HG03460 (cell line): ENCODE data around the gene ATG5.
"Not testable (repeated sequence)": the region's sequence is repeated elsewhere in the genome, so short reads cannot be mapped to it uniquely, and the experiment has no call there.

ENCODE experiments used
- ATAC-seq: cut with Tn5 transposase; IDR thresholded peaks from one replicate; pipeline ENCODE4 v1.9.1; 2021; ENCODE audit not compliant: unreplicated experiment

ATG5 gene

DNA sequence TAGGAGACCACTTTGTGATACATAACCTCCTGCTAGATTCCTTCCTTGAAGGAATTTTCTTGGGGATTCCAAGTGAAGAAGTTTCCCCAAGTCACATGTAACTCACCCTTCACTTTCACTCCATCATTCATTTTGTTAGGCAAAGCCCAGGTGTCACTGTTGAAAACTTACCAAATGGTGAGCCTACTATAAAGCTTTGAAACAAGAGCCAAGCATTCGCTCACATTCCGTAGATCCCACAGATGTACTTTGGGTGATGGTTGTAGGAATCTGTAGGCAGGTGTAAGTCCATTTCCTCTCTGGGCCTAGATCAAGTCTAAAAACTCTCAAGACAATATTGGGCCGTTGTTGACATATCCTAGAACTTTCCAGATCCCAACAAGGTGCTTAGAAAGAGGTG lies 165.4 kb downstream of the ATG5 start:
- no peak for ATAC-seq

DNA sequence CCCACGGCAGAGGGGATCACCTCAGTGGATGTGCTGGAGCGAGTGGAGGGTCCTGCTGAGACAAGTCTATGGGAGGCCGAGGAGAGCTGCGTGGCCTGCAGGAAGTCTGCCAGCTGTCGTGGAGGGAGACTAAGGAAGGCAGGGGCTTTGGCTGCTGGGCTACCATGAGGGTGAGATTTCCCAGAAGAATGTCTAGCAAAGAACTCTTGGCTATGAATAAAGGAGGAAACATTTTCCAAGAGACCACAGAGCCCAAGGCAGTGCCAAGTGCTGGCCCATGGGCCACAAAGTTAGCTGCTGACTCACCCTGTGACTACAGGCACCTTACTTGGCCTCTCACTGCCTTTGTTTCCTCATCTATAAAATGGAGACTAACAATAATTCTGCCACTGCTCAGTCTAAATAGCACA lies 166.0 kb downstream of the ATG5 start:
- ATAC-seq: no peak

DNA sequence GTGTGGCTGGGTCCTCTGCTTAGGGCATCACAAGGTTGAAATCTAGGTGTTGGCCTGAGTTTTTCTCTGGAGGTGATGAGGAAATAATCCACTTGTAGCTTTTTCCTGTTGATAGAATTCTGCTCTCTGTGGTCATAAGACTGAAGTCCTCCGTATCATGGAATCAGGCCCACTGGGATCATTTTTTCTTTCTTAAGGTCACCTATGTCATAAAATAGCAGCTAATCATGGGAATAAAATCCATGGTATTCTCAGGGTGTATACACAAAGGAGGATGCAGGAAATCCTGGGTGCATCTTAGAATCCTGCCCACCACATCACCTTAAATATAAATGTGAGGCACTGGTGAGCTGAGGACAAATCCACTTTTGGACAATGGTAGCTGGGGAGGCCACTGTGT lies 166.7 kb downstream of the ATG5 start:
- ATAC-seq: no peak

DNA sequence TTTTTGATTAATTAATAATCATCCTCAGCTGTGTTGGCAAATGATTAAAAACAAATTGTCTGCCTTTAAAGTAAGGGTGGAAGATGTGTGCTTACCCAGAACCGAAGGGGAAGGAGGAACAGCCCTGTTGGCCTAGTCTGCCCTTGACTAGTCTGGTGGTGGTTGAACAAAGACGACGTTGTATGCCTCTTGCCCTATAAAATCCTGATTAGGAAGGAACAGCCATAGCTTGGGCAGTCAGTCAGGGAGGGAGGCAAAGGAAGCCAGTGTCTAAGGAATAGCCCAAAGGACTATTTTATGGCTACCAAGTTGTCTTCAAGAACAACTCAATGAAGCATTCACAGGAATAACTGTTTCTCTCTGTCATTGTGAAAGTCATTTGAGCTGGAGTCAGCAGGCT lies 168.7 kb downstream of the ATG5 start:
- no peak for ATAC-seq

DNA sequence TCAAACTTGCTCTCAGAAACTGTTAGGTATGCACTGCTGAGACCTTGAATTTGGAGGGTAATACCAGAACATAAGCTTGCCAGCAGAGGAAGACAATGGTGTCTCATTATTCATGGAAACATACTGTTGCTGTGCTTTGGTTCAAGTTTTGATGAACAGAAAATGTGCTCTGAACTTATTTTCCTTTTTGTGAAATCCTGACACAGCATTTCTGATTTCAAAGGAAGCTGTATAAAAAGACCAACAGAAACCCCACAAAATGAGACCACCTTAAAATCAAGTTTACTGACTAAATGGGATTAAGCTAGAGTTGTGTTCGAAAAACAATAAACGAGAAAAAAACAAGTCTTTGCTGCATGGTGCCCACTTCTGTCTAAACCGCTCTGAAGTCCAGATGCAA lies 169.1 kb downstream of the ATG5 start:
- ATAC-seq: no peak

DNA sequence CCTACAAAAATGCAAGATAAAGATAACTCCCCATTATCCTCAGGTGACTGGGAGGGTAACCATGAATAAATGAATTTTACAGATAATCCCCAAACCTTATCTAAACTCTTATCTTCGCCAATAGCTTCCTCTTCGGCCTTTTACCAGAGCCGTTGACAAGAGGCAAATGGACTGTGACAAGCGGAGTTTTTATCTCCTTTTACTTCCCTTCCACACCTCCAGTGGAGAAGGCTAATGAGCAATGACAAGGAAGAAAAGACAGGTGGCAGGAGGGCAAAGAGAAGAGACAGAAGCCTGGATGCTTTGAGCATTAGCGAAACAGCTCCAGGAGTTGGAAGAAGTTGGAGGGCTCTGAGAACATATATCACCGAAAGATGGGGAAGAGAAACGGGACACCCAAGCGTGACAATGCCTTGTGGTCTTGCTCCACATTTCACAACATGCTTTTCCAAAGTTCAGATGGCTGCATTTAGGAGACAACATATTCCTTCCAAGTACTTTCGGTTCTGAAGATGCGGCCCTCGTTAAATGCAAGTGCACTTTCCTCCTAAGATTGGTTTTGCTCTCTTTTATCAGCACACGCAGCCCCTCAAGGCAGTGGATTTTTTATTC lies 170.2 kb downstream of the ATG5 start:
- no peak for ATAC-seq

DNA sequence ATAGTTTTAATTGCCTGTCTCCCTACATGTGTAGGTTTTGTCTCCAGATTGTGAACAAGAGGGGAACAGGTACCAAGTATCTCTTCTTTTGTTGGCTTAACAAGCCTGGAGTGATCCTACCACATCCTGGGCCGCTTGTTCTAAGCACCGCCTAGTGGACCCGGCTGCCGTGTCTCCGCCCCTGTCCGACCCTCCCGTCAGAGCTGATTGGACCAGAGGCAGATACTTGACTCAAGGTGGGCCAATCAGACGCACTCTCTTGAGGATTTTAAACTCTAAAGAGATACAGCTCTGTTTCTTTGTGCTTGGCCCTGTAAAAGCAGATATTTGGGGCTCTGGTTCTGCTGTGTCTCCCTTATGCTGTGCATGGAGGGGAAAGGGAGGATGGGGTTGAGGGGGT lies 171.2 kb downstream of the ATG5 start:
- ATAC-seq: no peak

DNA sequence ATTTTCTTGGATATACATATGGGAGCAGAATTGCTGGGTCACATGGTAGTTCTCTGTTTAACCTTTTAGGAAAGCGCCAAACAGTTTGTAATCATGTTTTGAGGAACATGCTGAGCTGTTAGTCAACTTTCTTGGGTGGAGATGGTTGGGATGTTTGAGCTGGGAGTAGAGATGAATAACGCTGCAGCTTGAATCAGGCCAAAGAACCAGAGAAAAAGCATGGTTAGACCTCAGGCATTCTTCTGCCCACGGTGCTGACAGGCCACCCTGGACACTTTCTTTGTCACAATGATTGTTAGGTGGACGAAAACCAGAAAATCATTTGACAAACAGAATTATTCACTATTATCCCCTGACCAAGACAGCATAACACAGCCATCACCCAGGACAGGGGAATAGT lies 172.6 kb downstream of the ATG5 start:
- ATAC-seq: no peak

DNA sequence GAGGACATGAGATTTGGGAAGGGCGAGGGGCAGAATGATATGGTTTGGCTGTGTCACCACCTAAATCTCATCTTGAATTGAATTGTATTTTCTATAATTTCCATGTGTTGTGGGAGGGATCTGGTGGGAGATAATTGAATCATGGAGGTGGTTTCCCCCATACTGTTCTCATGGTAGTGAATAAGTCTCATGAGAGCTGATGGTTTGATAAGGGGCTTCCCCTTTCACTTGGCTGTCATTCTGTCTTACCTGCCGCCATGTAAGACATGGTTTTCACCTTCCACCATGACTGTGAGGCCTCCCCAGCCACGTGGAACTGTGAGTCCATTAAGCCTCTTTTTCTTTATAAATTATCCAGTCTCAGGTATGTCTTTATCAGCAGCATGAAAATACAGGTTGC lies 173.1 kb downstream of the ATG5 start:
- not testable (repeated sequence) for ATAC-seq

DNA sequence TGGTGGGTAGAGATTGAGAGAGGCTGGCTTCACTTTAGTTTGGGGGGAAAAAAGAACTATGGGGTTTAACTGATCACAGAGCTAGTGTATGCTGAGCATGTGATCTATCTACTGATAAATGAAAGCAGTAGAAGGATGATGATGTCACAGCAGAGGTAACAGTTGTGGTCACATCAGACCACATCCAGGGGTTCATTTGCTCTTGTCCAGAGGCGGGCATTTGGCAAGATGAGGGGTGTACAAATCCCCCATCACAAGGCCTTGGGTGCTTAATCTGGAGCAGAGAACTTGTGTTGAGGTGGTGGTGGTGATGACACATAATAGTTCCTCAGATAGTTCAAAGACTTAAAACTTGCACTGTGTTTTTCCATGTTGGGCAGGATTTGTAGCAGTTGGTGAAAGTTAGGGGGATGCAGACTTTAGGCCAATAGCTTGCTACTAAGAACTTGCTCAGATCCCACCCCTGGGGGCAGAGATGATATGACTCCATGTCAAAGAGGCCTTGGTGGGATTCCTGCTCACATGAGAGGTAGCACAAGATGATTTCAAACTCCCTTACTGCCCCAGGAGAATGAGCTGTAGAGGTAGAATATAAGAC lies 176.0 kb downstream of the ATG5 start:
- no peak for ATAC-seq

DNA sequence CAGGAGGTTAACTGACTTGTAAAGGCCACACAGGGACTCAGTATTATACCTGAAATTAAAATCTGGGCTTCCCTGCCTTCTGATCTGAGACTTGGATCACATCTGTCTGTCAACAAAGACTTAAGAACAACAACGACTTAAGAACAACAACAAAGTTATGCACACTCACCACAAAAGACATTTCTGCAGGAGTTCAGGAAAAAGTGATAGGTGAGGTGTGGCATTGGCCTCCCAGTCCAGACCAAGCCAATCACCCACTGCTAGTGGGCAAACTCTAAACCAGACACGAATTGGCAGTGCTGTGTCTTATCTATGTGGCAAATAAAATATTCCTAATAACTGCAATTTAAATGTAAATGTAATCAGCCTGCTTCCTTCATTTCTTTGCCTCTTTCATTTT lies 178.1 kb downstream of the ATG5 start:
- ATAC-seq: no peak

DNA sequence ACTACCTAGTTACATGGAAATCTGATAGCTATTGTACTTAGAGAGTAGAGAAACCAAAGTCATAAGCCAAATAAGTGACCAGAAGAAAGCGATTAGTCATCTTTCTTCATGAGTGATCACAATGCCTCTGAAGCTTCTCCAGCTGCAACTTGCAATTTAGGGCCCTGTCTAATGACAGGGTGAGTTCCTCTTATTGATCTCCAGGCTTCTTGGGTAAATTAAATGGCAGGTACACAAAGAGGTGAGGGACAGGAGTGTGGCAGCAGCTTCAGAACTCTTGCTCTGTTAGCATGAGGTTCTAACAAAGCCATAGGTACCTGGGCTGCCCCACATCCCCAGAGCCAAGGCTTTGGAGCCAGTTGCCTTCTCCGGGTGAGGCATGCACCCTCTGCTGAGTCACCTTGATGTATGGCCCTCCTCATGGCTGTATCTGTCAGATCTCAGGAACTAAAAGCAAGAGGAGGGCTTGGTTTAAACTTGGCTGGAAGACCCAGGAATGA lies 178.7 kb downstream of the ATG5 start:
- no peak for ATAC-seq

DNA sequence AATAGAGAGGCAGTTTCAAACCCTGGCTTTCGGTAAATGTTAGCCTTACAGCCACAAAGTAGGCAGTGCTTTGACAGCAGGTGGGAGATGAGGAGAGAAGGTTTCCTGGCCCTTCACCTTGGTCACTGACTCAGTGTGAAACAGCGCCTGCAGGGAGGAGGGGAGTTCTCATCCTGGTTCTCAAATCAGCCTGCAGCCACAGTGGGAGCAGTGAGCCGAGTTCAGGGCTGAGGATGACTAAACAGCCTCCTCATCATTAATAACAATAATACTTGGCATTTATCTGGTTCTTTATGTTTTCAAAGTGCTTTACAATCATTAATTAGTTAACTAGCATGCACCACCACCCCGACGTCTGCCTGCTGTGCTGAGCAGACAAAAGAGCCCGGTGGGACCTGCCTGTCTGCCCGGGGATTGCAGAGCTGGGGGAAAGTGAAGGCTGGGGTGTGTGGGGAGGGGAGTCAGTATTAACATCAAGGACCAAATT lies 179.8 kb downstream of the ATG5 start:
- peak; percentile 41 for ATAC-seq

DNA sequence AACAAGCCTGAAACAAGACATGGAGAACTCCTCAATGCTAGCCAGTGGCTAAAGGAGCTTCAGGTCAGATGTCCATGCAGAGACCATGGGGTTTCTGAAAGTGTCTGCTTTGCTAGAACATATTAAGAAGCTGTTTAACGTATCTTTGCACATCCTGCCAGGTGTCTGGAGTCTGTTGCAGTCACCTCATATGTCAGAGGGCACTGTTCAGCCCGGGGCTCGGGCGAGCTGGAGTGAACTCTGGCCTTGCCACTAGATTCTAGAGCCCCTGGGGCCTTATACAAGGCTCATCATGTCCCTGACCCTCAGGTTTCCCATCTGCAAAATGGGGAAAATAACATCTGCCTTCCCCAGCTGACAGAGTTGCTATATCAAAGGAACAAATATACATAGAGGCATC lies 180.4 kb downstream of the ATG5 start:
- no peak for ATAC-seq

DNA sequence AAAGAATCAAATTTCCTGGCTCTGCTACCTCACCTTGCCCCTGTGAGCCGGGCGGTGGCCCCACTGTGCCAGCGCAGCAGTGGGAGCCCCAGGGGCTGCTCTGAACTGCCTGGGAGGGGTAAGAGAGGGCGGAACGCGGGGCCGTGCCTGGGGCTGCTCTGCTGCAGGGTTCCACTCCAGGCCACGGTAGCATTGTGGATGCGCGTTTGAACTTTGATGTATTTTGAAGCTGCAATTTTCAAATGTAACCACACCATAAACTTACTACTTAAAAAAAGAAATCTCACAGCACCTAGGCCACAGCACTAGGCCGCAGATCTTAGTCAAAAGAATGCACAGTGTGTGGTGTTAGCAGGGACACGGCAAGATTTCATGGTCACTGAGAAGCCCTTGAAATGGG lies 181.9 kb downstream of the ATG5 start:
- no peak for ATAC-seq

DNA sequence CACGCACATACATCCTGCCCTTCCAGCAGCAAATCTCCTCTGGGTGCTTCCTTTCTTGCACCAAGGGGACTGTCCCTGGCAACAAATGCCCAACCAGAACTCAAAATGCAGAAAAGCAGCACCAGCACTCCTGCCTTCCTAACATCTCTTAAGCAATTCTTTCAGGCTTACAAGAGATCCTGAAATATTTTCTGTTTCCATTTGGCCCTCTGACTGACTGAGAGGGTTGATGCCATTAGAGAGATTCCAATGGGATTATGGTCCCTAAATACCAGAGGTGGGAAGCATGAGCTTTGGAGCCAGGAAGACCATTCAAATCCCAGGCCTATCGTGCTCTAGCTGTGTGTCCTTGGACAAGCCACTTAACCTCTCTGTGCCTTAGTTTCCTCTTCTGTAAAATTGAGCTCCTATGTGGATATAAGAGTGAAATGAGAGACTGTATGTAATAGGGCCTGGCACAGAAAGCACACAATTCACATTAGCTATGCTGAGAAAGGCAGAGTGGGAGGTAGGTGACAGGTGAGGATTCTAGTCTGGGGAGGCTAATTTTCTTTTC lies 182.6 kb downstream of the ATG5 start:
- no peak for ATAC-seq

DNA sequence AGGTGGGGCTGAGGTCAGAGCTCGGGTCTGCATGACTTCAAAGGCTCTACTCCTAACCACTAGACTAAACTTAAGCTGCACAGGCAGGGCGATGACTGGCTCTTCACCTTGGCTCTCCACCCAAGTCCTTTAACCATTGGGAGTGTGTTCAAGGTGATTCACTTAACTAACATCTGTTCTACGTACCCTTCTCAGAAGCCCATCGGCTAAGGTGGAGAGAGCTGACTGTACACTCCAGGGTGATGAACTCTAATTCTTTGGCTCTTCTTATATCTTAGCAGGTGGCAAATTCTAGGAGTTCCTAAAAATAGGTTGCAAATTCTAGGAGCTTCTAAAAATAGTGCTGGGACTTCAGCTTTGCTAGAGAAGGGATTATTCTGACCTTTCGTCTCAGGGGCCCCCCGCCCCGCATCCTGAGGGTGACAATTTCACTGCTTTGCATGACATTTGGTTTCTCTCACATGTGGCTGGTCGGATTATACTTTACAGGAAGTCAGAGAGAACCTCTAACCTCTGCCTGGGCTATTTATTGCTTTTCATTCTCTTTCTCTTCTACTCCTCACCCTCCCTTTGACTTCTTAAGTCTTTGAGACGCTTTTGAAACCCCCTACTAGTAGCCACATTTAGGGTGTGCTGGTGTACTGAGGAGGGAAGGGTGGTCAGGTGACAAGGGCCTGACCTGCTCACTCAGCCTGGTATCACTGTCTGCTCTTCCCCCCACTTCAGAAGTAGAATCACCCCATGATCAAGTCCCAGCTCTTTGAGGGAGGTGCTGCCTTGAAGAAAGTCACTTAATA lies 183.9 kb downstream of the ATG5 start:
- peak; percentile 78 for ATAC-seq

DNA sequence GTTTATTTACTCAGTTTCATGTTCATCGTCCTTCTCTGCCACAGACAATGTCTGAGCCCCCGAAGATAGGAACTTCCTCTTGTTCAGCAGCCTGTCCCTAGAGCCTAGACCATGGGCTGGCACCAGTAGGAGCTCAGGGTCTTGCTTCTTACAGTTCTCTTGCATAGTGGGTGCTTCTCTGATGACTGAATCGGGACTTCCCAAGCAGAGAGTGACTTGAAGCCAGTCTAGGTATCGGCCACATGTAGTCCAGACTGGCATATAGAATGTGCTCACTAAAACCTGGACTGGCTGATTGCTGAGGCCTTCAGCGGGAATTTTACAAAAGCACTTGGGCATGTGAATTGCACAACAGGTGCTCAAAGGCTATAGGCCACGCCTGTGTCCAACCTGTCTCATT lies 187.4 kb downstream of the ATG5 start:
- no peak for ATAC-seq

DNA sequence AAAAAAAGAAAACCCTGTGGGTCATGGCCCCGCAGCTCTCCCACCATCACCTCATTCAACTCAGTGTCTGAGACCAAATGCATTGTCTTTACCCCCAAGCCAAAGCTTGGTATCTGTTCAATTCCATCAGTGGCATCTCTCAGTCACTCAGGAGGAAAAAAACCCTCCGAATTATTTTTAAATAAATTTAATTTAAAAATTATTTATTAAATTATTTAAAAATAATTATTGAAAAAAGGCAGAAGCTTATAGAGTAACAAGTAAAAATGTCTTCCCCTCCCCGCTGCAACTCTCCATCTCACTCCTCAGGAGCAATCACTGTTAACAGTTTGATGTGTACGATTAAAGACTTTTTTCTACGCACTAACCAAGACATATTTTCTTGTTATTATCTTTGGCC lies 188.7 kb downstream of the ATG5 start:
- ATAC-seq: no peak

DNA sequence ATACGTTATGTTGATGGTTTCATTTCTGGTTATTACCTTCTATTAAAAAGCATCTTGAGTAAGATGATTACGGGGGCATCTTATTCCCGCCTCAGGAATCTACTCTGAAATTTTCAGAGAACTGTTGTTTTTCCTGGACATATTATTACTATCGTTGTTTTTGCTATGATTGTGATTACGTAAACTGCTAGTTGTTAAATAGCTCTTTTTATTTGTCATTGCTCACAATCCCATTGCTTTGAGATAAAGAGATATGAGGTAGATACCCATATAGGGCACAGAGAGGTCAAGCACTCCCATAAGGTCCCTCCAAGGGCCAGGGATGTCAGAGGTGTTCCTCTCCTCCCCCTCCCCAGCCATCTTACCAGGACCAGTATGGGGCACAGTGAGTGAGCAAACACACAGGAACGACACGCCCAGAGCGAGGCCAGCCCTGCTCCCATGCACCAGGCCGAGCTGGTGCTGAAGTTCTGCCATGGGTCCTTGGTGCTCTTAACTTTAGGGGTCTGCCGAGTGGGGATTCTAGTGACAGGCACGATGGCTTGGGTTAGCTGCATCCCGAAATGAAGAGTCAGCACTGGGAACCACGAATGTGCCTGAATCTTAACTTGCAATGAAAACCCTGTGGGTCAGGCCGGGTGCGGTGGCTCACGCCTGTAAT lies 189.5 kb downstream of the ATG5 start:
- ATAC-seq: no peak

DNA sequence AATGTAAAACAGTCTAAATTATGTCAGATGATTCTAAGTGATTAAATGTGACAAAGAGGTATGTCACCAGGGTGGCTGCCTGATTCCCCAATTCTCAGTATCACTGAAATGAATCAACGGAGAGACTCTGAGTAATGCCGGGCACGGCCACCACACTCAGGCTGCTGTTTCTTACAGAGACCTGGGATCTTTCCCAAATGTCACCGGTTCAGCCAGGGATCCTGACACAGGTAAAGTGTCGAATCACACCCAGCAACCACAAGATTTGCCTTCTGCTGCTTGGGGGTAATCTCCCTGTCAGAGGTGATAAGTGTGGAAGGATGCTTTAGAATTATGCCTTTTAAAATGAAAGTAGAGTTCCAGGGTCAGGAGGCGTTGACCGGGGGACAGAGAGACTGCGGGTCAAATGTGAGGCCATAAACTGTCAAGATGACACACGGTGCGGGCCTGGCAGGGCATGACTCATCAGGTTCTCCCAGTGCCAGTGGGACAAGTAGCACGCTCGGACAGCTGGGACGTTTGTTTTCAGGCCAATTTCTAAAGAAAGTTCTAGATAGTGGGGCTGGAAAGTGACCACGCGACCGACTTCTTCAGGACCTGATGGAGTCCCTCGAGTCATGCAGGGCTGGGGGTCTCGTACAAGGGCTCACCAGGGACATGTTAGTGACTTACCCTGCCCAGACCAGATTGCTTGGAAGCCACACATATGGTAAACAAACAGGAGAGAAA lies 190.5 kb downstream of the ATG5 start:
- no peak for ATAC-seq
